Ovary (tissue), 9 donors: Measurements from ENCODE around the gene AFF4. TPM values are rescaled to one million over a fixed set of nuclear protein-coding genes. Genes with fewer than 3 reads are reported as not detected.

Experiments used
- DNase-seq, 5 donors: peaks; one replicate each; pipeline ENCODE4 v3.0.0-alpha.2; 2019 to 2020
- H3K27ac ChIP-seq, 2 donors: fragments of 200-600 bp; one replicate each; pipeline versions ENCODE4 v1.5.1 to v1.8.0; 2019 to 2022
- H3K27me3 ChIP-seq: fragments of 200-600 bp; one replicate; pipeline ENCODE4 v1.8.0; 2022
- H3K36me3 ChIP-seq: fragments of 200-600 bp; sonication (generic); one replicate; pipeline ENCODE4 v1.5.1; 2019
- H3K4me1 ChIP-seq: one replicate; pipeline ENCODE4 v1.8.1; 2013; ENCODE audit warnings: mild to moderate bottlenecking, moderate library complexity; ENCODE audit not compliant: insufficient read depth
- H3K4me3 ChIP-seq: fragments of 200-600 bp; sonication (generic); one replicate; pipeline ENCODE4 v1.5.1; 2017
- H3K9me3 ChIP-seq, 2 donors: fragments of 200-600 bp in 1 of 2; sonication (generic) in 1 of 2; one replicate each; pipeline versions ENCODE4 v1.5.1 to v1.8.1; 2013 to 2019; ENCODE audit warnings: mild to moderate bottlenecking in 1 of 2, moderate library complexity in 1 of 2
- CTCF ChIP-seq, 3 donors: fragments of 450-650 bp in 2 of 3; fragments of 200-600 bp in 1 of 3; IDR thresholded peaks; one replicate each; pipeline versions ENCODE4 v1.5.1 to v1.8.0; 2016 to 2022; ENCODE audit warnings: antibody characterized with exemption in 3 of 3, mild to moderate bottlenecking in 1 of 3
- EP300 ChIP-seq: sonication (generic); formaldehyde crosslinking; IDR thresholded peaks from one replicate; pipeline ENCODE4 v1.6.1; 2017; ENCODE audit warnings: antibody characterized with exemption
- POLR2A ChIP-seq: fragments of 450-650 bp; IDR thresholded peaks from one replicate; pipeline ENCODE4 v1.6.1; 2017; ENCODE audit warnings: antibody characterized with exemption, mild to moderate bottlenecking, moderate library complexity
- WGBS, 3 donors: extraction: QIAGEN DNeasy Blood & Tissue Kit in 1 of 3; methylation state at CpG; one replicate each; pipeline versions ENCODE4 v1.1.5 to v1.1.7; 2013 to 2017; 5-methylcytosine and 5-hydroxymethylcytosine counted together
- intact Hi-C, 4 donors: fragments of 100-400 bp; cut with DNase I; formaldehyde crosslinking; loops; one replicate each; pipeline versions ENCODE4 v1.11.0 to v1.15.1; 2022 to 2023
- polyA plus RNA-seq, 2 donors: library from polyadenylated mRNA; stranded (reverse); fragments of 200-250 nt in 1 of 2; fragments of 350-450 nt in 1 of 2; fragmentation: Illumina TruSeq in 1 of 2; extraction: RNeasy Lipid Tissue Mini Kit (QIAGEN cat#74804) in 1 of 2; gene quantifications; one replicate each; pipeline ENCODE4 v1.2.3, GENCODE V29; 2013 to 2014
- total RNA-seq, 7 donors: library from RNA; depleted of rRNA in 2 of 7; stranded (reverse); fragments of >200 nt in 2 of 7; fragmentation: NEBNext Ultra II Directional in 3 of 7; extraction: Animal tissue kit (Norgen Biotek cat#: 25700) in 3 of 7; gene quantifications; one replicate each; pipeline versions ENCODE4 v1.1.0 to v1.2.4, GENCODE V29; 2016 to 2023
- donor health status: DM: no; HTN: no; CAD: no; lungs with moderate emphysema.
- donor health status: DM: no; HTN: no; CAD: no.
- donor health status: Bipolar disorder and iron deficiency.
- donor health status: DM: yes; HTN: yes; CAD: no.
- donor health status: DM: no; HTN: no; CAD: no.
- donor health status: DM: yes; HTN: yes; CAD: no.

AFF4 gene
- total and polyA plus RNA-seq, 9 donors, result 19.5 to 114 (median 70.5) TPM

GRCh38 chr5:132916086-132916485, 47.3 kb downstream of the AFF4 start:
- Histone ChIP-seq H3K27ac (no peak overlapping the region), H3K9me3 (no peaks in the 10 kb centered on the region), H3K27me3 (no peaks in the 10 kb centered on the region), H3K36me3 (no peaks in the 10 kb centered on the region), H3K4me1 (no peaks in the 10 kb centered on the region), H3K4me3 (no peak overlapping the region)
- WGBS, 3 donors, result 95 to 98% (median 97%) methylated on average over 3 of the region's 3 CpGs
- intact Hi-C loops, result no loop called here
- TF ChIP-seq POLR2A (no peak), CTCF (IDR thresholded peaks at IDR 0.05) (no peak), EP300 (no peak)
- no peak for DNase-seq

GRCh38 chr5:132915681-132916080, 47.8 kb downstream of the AFF4 start:
- WGBS, 3 donors, result 93 to 97% (median 96%) methylated on average over 5 of the region's 5 CpGs

GRCh38 chr5:132909702-132910101, 53.7 kb downstream of the AFF4 start:
- DNase-seq, result no peak
- H3K36me3 ChIP-seq, result no peaks in the 10 kb centered on the region
- intact Hi-C loops, result no loop called here
- H3K4me3 ChIP-seq, result no peak overlapping the region
- TF ChIP-seq EP300 (no peak), CTCF (IDR thresholded peaks at IDR 0.05) (no peak), POLR2A (no peak)
- H3K27ac ChIP-seq, result no peak overlapping the region
- peaks cover 1% of the 10 kb centered on the region for H3K4me1 ChIP-seq
- H3K27me3 ChIP-seq, result no peaks in the 10 kb centered on the region
- 90 to 95% (median 93%) methylated on average over 1 of the region's 1 CpG for WGBS, 3 donors
- no peaks in the 10 kb centered on the region for H3K9me3 ChIP-seq

More at GRCh38 chr5:132915681-132916080, 47.8 kb downstream of the AFF4 start:
- Histone ChIP-seq H3K27me3 (no peaks in the 10 kb centered on the region), H3K4me3 (no peak overlapping the region), H3K36me3 (no peaks in the 10 kb centered on the region), H3K9me3 (no peaks in the 10 kb centered on the region), H3K4me1 (no peaks in the 10 kb centered on the region), H3K27ac (no peak overlapping the region)
- DNase-seq, result no peak
- TF ChIP-seq EP300 (no peak), CTCF (IDR thresholded peaks at IDR 0.05) (no peak), POLR2A (no peak)
- intact Hi-C loops, result no loop called here

GRCh38 chr5:132907161-132907560, 56.3 kb downstream of the AFF4 start:
- no peaks in the 10 kb centered on the region for H3K27me3 ChIP-seq
- no peak overlapping the region for H3K4me3 ChIP-seq
- H3K4me1 ChIP-seq, result peaks cover 1% of the 10 kb centered on the region
- no peaks in the 10 kb centered on the region for H3K36me3 ChIP-seq
- WGBS, 3 donors, result 97 to 99% (median 99%) methylated on average over 2 of the region's 2 CpGs
- H3K9me3 ChIP-seq, result no peaks in the 10 kb centered on the region
- intact Hi-C loops, result no loop called here
- no peak for DNase-seq
- TF ChIP-seq CTCF (IDR thresholded peaks at IDR 0.05) (no peak), POLR2A (no peak), EP300 (no peak)
- H3K27ac ChIP-seq, result no peak overlapping the region
